ENCODE results near the gene CDKAL1. TPM values are rescaled to one million over a fixed set of nuclear protein-coding genes. Genes with fewer than 3 reads are reported as not detected.

The CDKAL1 gene
- total and polyA plus RNA-seq, 9 of the 15 experiments (the other 6 are each of a cell fraction or from before 2014, with no cell fraction given) = 11.2 to 36.3 (median 20.1) TPM

DNA sequence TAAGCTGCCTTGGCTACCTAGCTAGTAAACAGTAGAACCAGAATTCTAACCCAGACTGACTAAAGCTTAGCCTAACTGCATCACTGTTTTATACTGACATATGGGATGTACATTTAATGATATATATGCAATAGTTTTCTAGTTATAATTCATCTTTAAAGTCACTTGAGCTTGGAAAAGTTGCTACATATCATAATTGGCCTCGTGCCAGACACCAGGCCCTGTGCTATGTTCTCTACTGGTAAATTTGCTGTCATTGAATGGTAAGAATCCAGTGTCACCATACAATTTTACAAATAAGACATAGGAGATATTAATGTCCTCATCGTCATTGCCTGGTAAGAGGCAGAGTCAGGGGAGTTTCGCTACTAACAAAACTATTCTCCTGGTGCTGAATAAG lies 396.8 kb downstream of the CDKAL1 start:
- TF ChIP-seq POLR3G (IDR thresholded peaks at IDR 0.05; ENCODE audit: extremely low read depth, insufficient read length, insufficient replicate concordance) = no peak
- TF ChIP-seq NFIC (IDR thresholded peaks at IDR 0.05) = peak; percentile 97
- peak; percentile 76 for TF ChIP-seq NFIX (CRISPR knock-in tag; IDR thresholded peaks at IDR 0.05; ENCODE audit: low read depth)
- no peak for TF ChIP-seq ZZZ3 (IDR thresholded peaks at IDR 0.05)
- no peak for TF ChIP-seq RNF2 (IDR thresholded peaks at IDR 0.05)
- TF ChIP-seq, protein P1, sequence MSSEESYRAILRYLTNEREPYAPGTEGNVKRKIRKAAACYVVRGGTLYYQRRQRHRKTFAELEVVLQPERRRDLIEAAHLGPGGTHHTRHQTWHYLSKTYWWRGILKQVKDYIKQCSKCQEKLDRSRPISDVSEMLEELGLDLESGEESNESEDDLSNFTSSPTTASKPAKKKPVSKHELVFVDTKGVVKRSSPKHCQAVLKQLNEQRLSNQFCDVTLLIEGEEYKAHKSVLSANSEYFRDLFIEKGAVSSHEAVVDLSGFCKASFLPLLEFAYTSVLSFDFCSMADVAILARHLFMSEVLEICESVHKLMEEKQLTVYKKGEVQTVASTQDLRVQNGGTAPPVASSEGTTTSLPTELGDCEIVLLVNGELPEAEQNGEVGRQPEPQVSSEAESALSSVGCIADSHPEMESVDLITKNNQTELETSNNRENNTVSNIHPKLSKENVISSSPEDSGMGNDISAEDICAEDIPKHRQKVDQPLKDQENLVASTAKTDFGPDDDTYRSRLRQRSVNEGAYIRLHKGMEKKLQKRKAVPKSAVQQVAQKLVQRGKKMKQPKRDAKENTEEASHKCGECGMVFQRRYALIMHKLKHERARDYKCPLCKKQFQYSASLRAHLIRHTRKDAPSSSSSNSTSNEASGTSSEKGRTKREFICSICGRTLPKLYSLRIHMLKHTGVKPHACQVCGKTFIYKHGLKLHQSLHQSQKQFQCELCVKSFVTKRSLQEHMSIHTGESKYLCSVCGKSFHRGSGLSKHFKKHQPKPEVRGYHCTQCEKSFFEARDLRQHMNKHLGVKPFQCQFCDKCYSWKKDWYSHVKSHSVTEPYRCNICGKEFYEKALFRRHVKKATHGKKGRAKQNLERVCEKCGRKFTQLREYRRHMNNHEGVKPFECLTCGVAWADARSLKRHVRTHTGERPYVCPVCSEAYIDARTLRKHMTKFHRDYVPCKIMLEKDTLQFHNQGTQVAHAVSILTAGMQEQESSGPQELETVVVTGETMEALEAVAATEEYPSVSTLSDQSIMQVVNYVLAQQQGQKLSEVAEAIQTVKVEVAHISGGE (CRISPR knock-in tag; IDR thresholded peaks at IDR 0.05) = no peak
- no peak for TF ChIP-seq ZEB2 (IDR thresholded peaks at IDR 0.05)
- TF ChIP-seq ZSCAN29 (IDR thresholded peaks at IDR 0.05) = no peak
- TF ChIP-seq POLR2G (IDR thresholded peaks at IDR 0.05; ENCODE audit: low read depth, low read length) = no peak
- TF ChIP-seq SRSF7 (optimal IDR thresholded peaks at IDR 0.05; ENCODE audit: low read depth, low read length) = no peak
- TF ChIP-seq EP400 (IDR thresholded peaks at IDR 0.05) = no peak
- TF ChIP-seq, protein P2, sequence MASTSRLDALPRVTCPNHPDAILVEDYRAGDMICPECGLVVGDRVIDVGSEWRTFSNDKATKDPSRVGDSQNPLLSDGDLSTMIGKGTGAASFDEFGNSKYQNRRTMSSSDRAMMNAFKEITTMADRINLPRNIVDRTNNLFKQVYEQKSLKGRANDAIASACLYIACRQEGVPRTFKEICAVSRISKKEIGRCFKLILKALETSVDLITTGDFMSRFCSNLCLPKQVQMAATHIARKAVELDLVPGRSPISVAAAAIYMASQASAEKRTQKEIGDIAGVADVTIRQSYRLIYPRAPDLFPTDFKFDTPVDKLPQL (IDR thresholded peaks at IDR 0.05; ENCODE audit: extremely low read depth, insufficient read length) = no peak
- TF ChIP-seq, protein P3, sequence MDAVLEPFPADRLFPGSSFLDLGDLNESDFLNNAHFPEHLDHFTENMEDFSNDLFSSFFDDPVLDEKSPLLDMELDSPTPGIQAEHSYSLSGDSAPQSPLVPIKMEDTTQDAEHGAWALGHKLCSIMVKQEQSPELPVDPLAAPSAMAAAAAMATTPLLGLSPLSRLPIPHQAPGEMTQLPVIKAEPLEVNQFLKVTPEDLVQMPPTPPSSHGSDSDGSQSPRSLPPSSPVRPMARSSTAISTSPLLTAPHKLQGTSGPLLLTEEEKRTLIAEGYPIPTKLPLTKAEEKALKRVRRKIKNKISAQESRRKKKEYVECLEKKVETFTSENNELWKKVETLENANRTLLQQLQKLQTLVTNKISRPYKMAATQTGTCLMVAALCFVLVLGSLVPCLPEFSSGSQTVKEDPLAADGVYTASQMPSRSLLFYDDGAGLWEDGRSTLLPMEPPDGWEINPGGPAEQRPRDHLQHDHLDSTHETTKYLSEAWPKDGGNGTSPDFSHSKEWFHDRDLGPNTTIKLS (IDR thresholded peaks at IDR 0.05; ENCODE audit: borderline replicate concordance, low read depth) = no peak
- TF ChIP-seq SMAD1 (IDR thresholded peaks at IDR 0.05; ENCODE audit: low read depth, low read length, partially characterized antibody) = peak; percentile 42
- TF ChIP-seq SIN3A (IDR thresholded peaks at IDR 0.05; ENCODE audit: borderline replicate concordance in 2 of 2, control insufficient read depth in 1 of 2, low read depth in 2 of 2, low read length in 2 of 2) = no peak
- in situ Hi-C loops (cut with MboI) (no loop called here), intact Hi-C loops (cut with micrococcal nuclease) (no loop called here)
- H3K36me3 ChIP-seq (ENCODE audit: control insufficient read depth, insufficient read depth, low read length) = no peaks in the 10 kb centered on the region
- H3K9me3 ChIP-seq (replicated peaks; ENCODE audit: control insufficient read depth, insufficient read depth, low read depth, low read length) = no peaks in the 10 kb centered on the region
- no peaks in the 10 kb centered on the region for H3K9me1 ChIP-seq (ENCODE audit: control insufficient read depth, insufficient read depth, low read length)
- FAIRE-seq (no peak), ATAC-seq (no peak), DNase-seq (ENCODE audit: extremely low read depth in 1 of 4, low spot score in 3 of 4) (peak in 1 of 4 experiments; percentile 10)
- WGBS (ENCODE audit: insufficient coverage, low coverage, missing lambda C conversion rate) = 65% methylated on average over 3 of the region's 3 CpGs
- no peaks in the 10 kb centered on the region for H3K27me3 ChIP-seq (ENCODE audit: control insufficient read depth in 2 of 2, insufficient read depth in 2 of 2, low read length in 2 of 2)
- H3K4me3 ChIP-seq = no peak overlapping the region
- no peaks in the 10 kb centered on the region for H3K4me1 ChIP-seq (replicated peaks in 1 of 2; ENCODE audit: control insufficient read depth in 2 of 2, insufficient read depth in 2 of 2, low read length in 2 of 2)
- H3K79me2 ChIP-seq (ENCODE audit: control insufficient read depth, insufficient read depth, low read length) = no peaks in the 10 kb centered on the region
- H4K20me1 ChIP-seq (replicated peaks; ENCODE audit: control insufficient read depth, insufficient read depth, low read length) = no peaks in the 10 kb centered on the region
- H2AFZ ChIP-seq (ENCODE audit: low read depth, low read length) = no peak overlapping the region
- no TSS peak for BruUV-seq (replicated peaks)
- no peak overlapping the region for H3K4me2 ChIP-seq (ENCODE audit: insufficient read depth, low read length)
- H3K27ac ChIP-seq (ENCODE audit: extremely low read depth, low read depth, low read length) = no peak overlapping the region
- ChIA-PET CTCF (ENCODE audit: low intra/inter-chr PET ratio) (no interaction called here), POLR2A (interaction anchor here (2.0 kb wide), 1 partner anchor 9 kb away, joined by 7 read pairs; no protein-coding TSS in a partner anchor)
- H3K9ac ChIP-seq (ENCODE audit: insufficient read depth in 1 of 2, low read depth in 2 of 2, low read length in 2 of 2) = no peak overlapping the region

All from K562 (cell line).